T-helper 1 cell (primary cell): ENCODE data around the gene ACP3.

Experiments
- DNase-seq, 5 donors: peaks; one replicate each; pipeline ENCODE4 v3.0.0-alpha.2; 2012 to 2020

The ACP3 gene

GRCh38 chr3:132318451-132318850 lies 1.2 kb downstream of the ACP3 start:
- no peak for DNase-seq

- no peak for DNase-seq
Measured at GRCh38 chr3:132321304-132321703, 4.1 kb downstream of the ACP3 start.

GRCh38 chr3:132325103-132325606 lies 7.9 kb downstream of the ACP3 start:
- DNase-seq = no peak

- no peak for DNase-seq
Measured at GRCh38 chr3:132325634-132326033, 8.4 kb downstream of the ACP3 start.

GRCh38 chr3:132326251-132326650 lies 9.0 kb downstream of the ACP3 start:
- no peak for DNase-seq

GRCh38 chr3:132332082-132332481 lies 14.9 kb downstream of the ACP3 start:
- no peak for DNase-seq

- no peak for DNase-seq
Measured at GRCh38 chr3:132332508-132332907, 15.3 kb downstream of the ACP3 start.

- no peak for DNase-seq
Measured at GRCh38 chr3:132341746-132342145, 24.5 kb downstream of the ACP3 start.

- no peak for DNase-seq
Measured at GRCh38 chr3:132342183-132342582, 25.0 kb downstream of the ACP3 start.

GRCh38 chr3:132342610-132343009 lies 25.4 kb downstream of the ACP3 start:
- no peak for DNase-seq

GRCh38 chr3:132343018-132343612 lies 25.9 kb downstream of the ACP3 start:
- DNase-seq = peak in 2 of 5 donors; percentile 4 to 9

GRCh38 chr3:132344666-132345280 lies 27.6 kb downstream of the ACP3 start:
- DNase-seq = no peak

- DNase-seq = no peak
Measured at GRCh38 chr3:132346841-132347736, 29.9 kb downstream of the ACP3 start.

- DNase-seq = no peak
Measured at GRCh38 chr3:132347811-132348210, 30.6 kb downstream of the ACP3 start.

- DNase-seq = no peak
Measured at GRCh38 chr3:132348531-132348930, 31.3 kb downstream of the ACP3 start.

GRCh38 chr3:132350814-132351213 lies 33.6 kb downstream of the ACP3 start:
- no peak for DNase-seq

GRCh38 chr3:132351222-132351806 lies 34.1 kb downstream of the ACP3 start:
- peak in 1 of 5 donors; percentile 26 for DNase-seq

- DNase-seq = peak in 4 of 5 donors; percentile 31 to 63 (median 56)
Measured at GRCh38 chr3:132352556-132353143, 35.4 kb downstream of the ACP3 start.

GRCh38 chr3:132354916-132355702 lies 37.9 kb downstream of the ACP3 start:
- no peak for DNase-seq

- DNase-seq = no peak
Measured at GRCh38 chr3:132356568-132356967, 39.4 kb downstream of the ACP3 start.

- DNase-seq = no peak
Measured at GRCh38 chr3:132360717-132361116, 43.5 kb downstream of the ACP3 start.

GRCh38 chr3:132362329-132362728 lies 45.1 kb downstream of the ACP3 start:
- no peak for DNase-seq
